Osteocyte (in vitro differentiated cells): ENCODE measurements around the gene ITM2A. TPM values are rescaled to one million over a fixed set of nuclear protein-coding genes. Genes with fewer than 3 reads are reported as not detected.

Source experiments
- DNase-seq: peaks from one replicate; pipeline ENCODE4 v3.0.0; 2021; ENCODE audit warnings: mixed read lengths; ENCODE audit not compliant: unreplicated experiment; ENCODE audit errors: extremely low spot score
- H3K27ac Mint-ChIP-seq: one replicate; pipeline ENCODE4 v1.8.0; 2021; ENCODE audit warnings: mild to moderate bottlenecking, mixed read lengths; ENCODE audit not compliant: unreplicated experiment
- H3K27me3 Mint-ChIP-seq: one replicate; pipeline ENCODE4 v1.8.0; 2021; ENCODE audit warnings: mixed read lengths; ENCODE audit not compliant: unreplicated experiment
- H3K36me3 Mint-ChIP-seq: one replicate; pipeline ENCODE4 v1.8.0; 2021; ENCODE audit warnings: mixed read lengths; ENCODE audit not compliant: unreplicated experiment
- H3K4me1 Mint-ChIP-seq: one replicate; pipeline ENCODE4 v1.8.0; 2021; ENCODE audit warnings: mixed read lengths; ENCODE audit not compliant: unreplicated experiment
- H3K4me3 Mint-ChIP-seq: one replicate; pipeline ENCODE4 v1.8.0; 2021; ENCODE audit warnings: mild to moderate bottlenecking, moderate library complexity, mixed read lengths; ENCODE audit not compliant: unreplicated experiment
- H3K9me3 Mint-ChIP-seq: one replicate; pipeline ENCODE4 v1.8.0; 2021; ENCODE audit warnings: mixed read lengths; ENCODE audit not compliant: unreplicated experiment
- CTCF ChIP-seq: fragments of 200-600 bp; sonication (generic); IDR thresholded peaks from 2 replicates; pipeline ENCODE4 v1.5.0; 2021; ENCODE audit warnings: antibody characterized with exemption, mild to moderate bottlenecking, moderate library complexity
- total RNA-seq: library from RNA; stranded (reverse); gene quantifications from 2 replicates; pipeline ENCODE4 v1.2.1, GENCODE V29; 2021

The ITM2A gene
- total RNA-seq, 1 donor from 2014 or later = not detected

GRCh38 chrX:79325263-79325958 lies 41.7 kb downstream of the ITM2A start:
- DNase-seq = no peak
- Mint-ChIP-seq H3K4me3 (no peak overlapping the region), H3K27me3 (no peaks in the 10 kb centered on the region), H3K4me1 (no peaks in the 10 kb centered on the region), H3K36me3 (no peaks in the 10 kb centered on the region), H3K9me3 (no peaks in the 10 kb centered on the region), H3K27ac (no peak overlapping the region)
- no peak for TF ChIP-seq CTCF

Other genes starting within 250 kb of the ITM2A start
- not detected in 2 replicates for gene GPR174, start 222.6 kb downstream of the ITM2A start, total RNA-seq